Measurements from ENCODE around the gene KRT81. TPM values are rescaled to one million over a fixed set of nuclear protein-coding genes. Genes with fewer than 3 reads are reported as not detected.

Gene KRT81
- total RNA-seq, 1 donor from 2014 or later: not detected

GRCh38 chr12:52270541-52271070 is 20.7 kb downstream of the KRT81 start:
- no peaks in the 10 kb centered on the region for H3K36me3 ChIP-seq
- intact Hi-C loops (cut with DNase I): no loop called here
- no peaks in the 10 kb centered on the region for H3K27me3 ChIP-seq
- no peak for TF ChIP-seq CTCF (IDR thresholded peaks at IDR 0.05)
- H3K27ac ChIP-seq: no peak overlapping the region
- no peaks in the 10 kb centered on the region for H3K9me3 ChIP-seq
- no peaks in the 10 kb centered on the region for H3K4me1 ChIP-seq
- peak in 1 of 2 donors; percentile 62 for DNase-seq (ENCODE audit: low spot score in 2 of 2)
- H3K4me3 ChIP-seq: no peak overlapping the region

- intact Hi-C loops (cut with DNase I): no loop called here
- no peaks in the 10 kb centered on the region for H3K27me3 ChIP-seq
- DNase-seq (ENCODE audit: low spot score in 2 of 2): peak in 1 of 2 donors; percentile 73
- H3K27ac ChIP-seq: peak overlapping the region; percentile 56 to 60
- no peak for TF ChIP-seq CTCF (IDR thresholded peaks at IDR 0.05)
- H3K9me3 ChIP-seq: no peaks in the 10 kb centered on the region
- H3K4me3 ChIP-seq: no peak overlapping the region
- H3K4me1 ChIP-seq: no peaks in the 10 kb centered on the region
- no peaks in the 10 kb centered on the region for H3K36me3 ChIP-seq
These were observed 23.1 kb downstream of the KRT81 start for GRCh38 chr12:52268212-52268611.

DNA sequence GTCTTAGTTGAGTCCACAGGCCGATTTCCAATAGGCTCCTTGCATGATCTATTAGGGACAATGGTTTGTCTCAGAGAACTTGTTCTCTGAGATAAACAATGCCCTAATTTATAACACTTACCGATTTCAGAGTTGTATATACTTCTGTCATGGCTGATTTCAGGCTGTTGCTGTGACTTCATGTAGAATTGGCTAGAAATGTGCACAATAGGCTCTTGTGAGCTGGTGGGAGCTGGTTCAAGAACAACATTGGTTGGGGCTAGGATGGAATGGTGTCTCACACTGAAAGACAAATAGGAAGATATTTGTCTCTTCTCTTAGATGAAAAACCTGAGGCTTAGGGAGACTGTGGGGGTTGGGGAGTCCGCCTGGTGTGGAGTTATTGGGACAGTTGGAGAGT is 23.6 kb downstream of the KRT81 start:
- intact Hi-C loops (cut with DNase I): no loop called here
- DNase-seq (ENCODE audit: low spot score in 2 of 2): no peak
- H3K36me3 ChIP-seq: no peaks in the 10 kb centered on the region
- peak overlapping the region; percentile 56 to 60 for H3K27ac ChIP-seq
- no peaks in the 10 kb centered on the region for H3K27me3 ChIP-seq
- no peak for TF ChIP-seq CTCF (IDR thresholded peaks at IDR 0.05)
- H3K4me3 ChIP-seq: no peak overlapping the region
- no peaks in the 10 kb centered on the region for H3K9me3 ChIP-seq
- no peaks in the 10 kb centered on the region for H3K4me1 ChIP-seq

DNA sequence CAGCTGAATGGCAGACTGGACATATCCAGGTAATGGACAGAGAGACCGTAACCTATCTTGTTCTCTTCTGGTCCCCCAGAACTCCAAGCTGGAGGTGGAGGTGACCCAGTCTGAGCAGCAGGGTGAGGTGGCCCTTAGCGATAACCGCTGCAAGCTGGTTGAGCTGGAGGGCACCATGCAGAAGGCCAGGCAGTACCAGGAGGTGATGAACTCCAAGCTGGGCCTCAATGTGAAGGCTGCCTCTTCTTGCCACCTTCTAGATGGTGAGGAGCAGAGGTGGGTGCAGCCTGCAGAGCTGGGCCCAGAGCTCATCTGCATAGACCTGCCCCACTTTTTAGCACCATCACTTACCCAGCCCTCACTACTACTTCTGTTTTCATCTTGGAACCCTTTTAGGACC is 24.1 kb downstream of the KRT81 start:
- Histone ChIP-seq H3K4me1 (no peaks in the 10 kb centered on the region), H3K4me3 (no peak overlapping the region), H3K36me3 (no peaks in the 10 kb centered on the region), H3K27me3 (no peaks in the 10 kb centered on the region), H3K9me3 (no peaks in the 10 kb centered on the region), H3K27ac (peak overlapping the region in 1 of 2 donors; percentile 60)
- intact Hi-C loops (cut with DNase I): no loop called here
- TF ChIP-seq CTCF (IDR thresholded peaks at IDR 0.05): no peak
- peak in 1 of 2 donors; percentile 28 for DNase-seq (ENCODE audit: low spot score in 2 of 2)

- Histone ChIP-seq H3K27ac (no peak overlapping the region), H3K9me3 (no peaks in the 10 kb centered on the region), H3K4me1 (no peaks in the 10 kb centered on the region), H3K27me3 (no peaks in the 10 kb centered on the region), H3K4me3 (no peak overlapping the region), H3K36me3 (no peaks in the 10 kb centered on the region)
- TF ChIP-seq CTCF (IDR thresholded peaks at IDR 0.05): no peak
- DNase-seq (ENCODE audit: low spot score in 2 of 2): no peak
- intact Hi-C loops (cut with DNase I): no loop called here
These were observed 24.8 kb downstream of the KRT81 start for GRCh38 chr12:52266514-52266913.

DNA sequence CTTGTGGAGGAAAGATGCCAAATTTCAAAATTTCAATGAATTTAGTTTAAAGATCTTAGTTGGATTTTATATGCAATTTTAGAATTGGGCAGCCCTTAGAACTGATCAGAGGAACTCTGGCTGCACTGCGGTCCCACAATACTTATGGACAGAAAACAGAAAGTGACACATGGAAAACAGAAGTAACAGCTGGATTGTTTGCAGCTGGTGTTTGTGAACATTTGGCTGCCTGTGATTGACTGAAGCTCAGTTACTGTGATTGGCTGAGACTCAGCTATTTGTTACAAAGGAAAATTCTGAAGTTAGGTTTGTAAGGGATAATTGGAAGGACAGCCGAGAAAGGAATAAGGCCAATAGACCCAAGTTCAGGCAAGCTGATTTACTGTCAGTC is 26.9 kb downstream of the KRT81 start:
- Histone ChIP-seq H3K27ac (no peak overlapping the region), H3K4me1 (no peaks in the 10 kb centered on the region), H3K36me3 (no peaks in the 10 kb centered on the region), H3K9me3 (no peaks in the 10 kb centered on the region), H3K27me3 (no peaks in the 10 kb centered on the region), H3K4me3 (no peak overlapping the region)
- no peak for TF ChIP-seq CTCF (IDR thresholded peaks at IDR 0.05)
- DNase-seq (ENCODE audit: low spot score in 2 of 2): no peak
- intact Hi-C loops (cut with DNase I): no loop called here
